Activated gamma-delta T cell treated with Interleukin-2 at 50 U/mL for 16 hours (primary cell): ENCODE measurements around the gene DOP1B.
"Not testable (repeated sequence)": the region's sequence is repeated elsewhere in the genome, so short reads cannot be mapped to it uniquely, and the experiment has no call there.

Experiments
- DNase-seq: peaks from one replicate; pipeline ENCODE4 v3.0.0-alpha.2; 2020

The DOP1B gene

GRCh38 chr21:36141513-36141925 is 15.1 kb upstream of the DOP1B start:
- peak; percentile 86 for DNase-seq

- DNase-seq = not testable (repeated sequence)
Measured at GRCh38 chr21:36144233-36144632, 12.4 kb upstream of the DOP1B start.

GRCh38 chr21:36145259-36145658 is 11.4 kb upstream of the DOP1B start:
- DNase-seq = no peak

GRCh38 chr21:36147911-36148310 is 8.7 kb upstream of the DOP1B start:
- DNase-seq = no peak

GRCh38 chr21:36148886-36149285 is 7.7 kb upstream of the DOP1B start:
- no peak for DNase-seq

GRCh38 chr21:36149788-36150711 is 6.6 kb upstream of the DOP1B start:
- DNase-seq = no peak

GRCh38 chr21:36155603-36156338 is 853 bp upstream of the DOP1B start:
- DNase-seq = no peak

- peak; percentile 100 for DNase-seq
Measured at GRCh38 chr21:36156339-36156814, 247 bp upstream of the DOP1B start.

GRCh38 chr21:36159356-36159921 is 2.8 kb downstream of the DOP1B start:
- DNase-seq = no peak

- DNase-seq = no peak
Measured at GRCh38 chr21:36160850-36161178, 4.2 kb downstream of the DOP1B start.

GRCh38 chr21:36162631-36163030 is 6.0 kb downstream of the DOP1B start:
- no peak for DNase-seq

- no peak for DNase-seq
Measured at GRCh38 chr21:36163750-36164741, 7.4 kb downstream of the DOP1B start.

GRCh38 chr21:36165356-36165755 is 8.7 kb downstream of the DOP1B start:
- no peak for DNase-seq

GRCh38 chr21:36166705-36167104 is 10.1 kb downstream of the DOP1B start:
- no peak for DNase-seq

- DNase-seq = no peak
Measured at GRCh38 chr21:36167541-36167940, 10.9 kb downstream of the DOP1B start.

GRCh38 chr21:36169470-36170128 is 13.0 kb downstream of the DOP1B start:
- no peak for DNase-seq

GRCh38 chr21:36170823-36171222 is 14.2 kb downstream of the DOP1B start:
- no peak for DNase-seq

- no peak for DNase-seq
Measured at GRCh38 chr21:36171336-36171735, 14.7 kb downstream of the DOP1B start.

GRCh38 chr21:36171741-36172331 is 15.2 kb downstream of the DOP1B start:
- no peak for DNase-seq

- DNase-seq = no peak
Measured at GRCh38 chr21:36174780-36175179, 18.2 kb downstream of the DOP1B start.
